Gastroesophageal sphincter (tissue), 3 donors: Measurements from ENCODE around the gene KIF26B.

Experiments used
- CTCF ChIP-seq, 4 experiments: fragments of 200-600 bp in 2 of 4; fragments of 450-650 bp in 2 of 4; sonication (generic) in 1 of 4; IDR thresholded peaks; one replicate each; pipeline ENCODE4 v1.5.1; 2017 to 2019; ENCODE audit warnings: antibody characterized with exemption in 4 of 4, mild to moderate bottlenecking in 2 of 4, moderate library complexity in 2 of 4
- EP300 ChIP-seq: sonication (generic); formaldehyde crosslinking; IDR thresholded peaks from one replicate; pipeline ENCODE4 v1.6.1; 2017; ENCODE audit warnings: antibody characterized with exemption, mild to moderate bottlenecking
- POLR2A ChIP-seq, 2 donors: fragments of 450-650 bp; IDR thresholded peaks; one replicate each; pipeline ENCODE4 v1.6.1; 2017; ENCODE audit warnings: antibody characterized with exemption in 2 of 2, mild to moderate bottlenecking in 2 of 2, moderate library complexity in 1 of 2
- POLR2AphosphoS5 ChIP-seq: sonication (generic); formaldehyde crosslinking; IDR thresholded peaks from one replicate; pipeline ENCODE4 v1.6.1; 2017; ENCODE audit warnings: antibody characterized with exemption

- TF ChIP-seq CTCF (IDR thresholded peaks at IDR 0.05) (no peak), EP300 (no peak), POLR2AphosphoS5 (no peak), POLR2A (IDR thresholded peaks at IDR 0.05) (no peak)
Measured at GRCh38 chr1:245683676-245684075, 528.9 kb downstream of the KIF26B start.
